Measurements from ENCODE around the gene USP50.
"Not testable (repeated sequence)": the region's sequence is repeated elsewhere in the genome, so short reads cannot be mapped to it uniquely, and the experiment has no call there.

The USP50 gene

GRCh38 chr15:50546566-50546965, at the start of gene USP50:
Gene USP50 (minus strand): TSS chr15:50546666. CDS start chr15:50546525, 141 bp downstream.
- no peak for DNase-seq

GRCh38 chr15:50594311-50594710, 47.8 kb upstream of the USP50 start:
- DNase-seq, result no peak

GRCh38 chr15:50593761-50594160, 47.3 kb upstream of the USP50 start:
- DNase-seq, result no peak

- DNase-seq, result no peak
Measured at GRCh38 chr15:50590288-50590687, 43.8 kb upstream of the USP50 start.

GRCh38 chr15:50577492-50577891, 31.0 kb upstream of the USP50 start:
- no peak for DNase-seq

GRCh38 chr15:50576166-50576565, 29.7 kb upstream of the USP50 start:
- no peak for DNase-seq

GRCh38 chr15:50573842-50574241, 27.4 kb upstream of the USP50 start:
- not testable (repeated sequence) for DNase-seq

GRCh38 chr15:50563756-50564155, 17.3 kb upstream of the USP50 start:
- no peak for DNase-seq

- no peak for DNase-seq
Measured at GRCh38 chr15:50562735-50563640, 16.5 kb upstream of the USP50 start.

GRCh38 chr15:50558012-50558411, 11.5 kb upstream of the USP50 start:
- no peak for DNase-seq

- no peak for DNase-seq
Measured at GRCh38 chr15:50556642-50557371, 10.3 kb upstream of the USP50 start.

GRCh38 chr15:50552238-50552637, 5.8 kb upstream of the USP50 start:
- no peak for DNase-seq

- DNase-seq, result no peak
Measured at GRCh38 chr15:50549326-50549725, 2.9 kb upstream of the USP50 start.

- DNase-seq, result no peak
Measured at GRCh38 chr15:50544368-50544767, 2.1 kb downstream of the USP50 start.

GRCh38 chr15:50543556-50543955, 2.9 kb downstream of the USP50 start:
- no peak for DNase-seq

- no peak for DNase-seq
Measured at GRCh38 chr15:50542887-50543210, 3.6 kb downstream of the USP50 start.

GRCh38 chr15:50531766-50532165, 14.7 kb downstream of the USP50 start:
- no peak for DNase-seq

GRCh38 chr15:50531163-50531562, 15.3 kb downstream of the USP50 start:
- no peak for DNase-seq

GRCh38 chr15:50523851-50524251, 22.6 kb downstream of the USP50 start:
- DNase-seq, result no peak

- no peak for DNase-seq
Measured at GRCh38 chr15:50519740-50520425, 26.6 kb downstream of the USP50 start.

GRCh38 chr15:50513001-50513400, 33.5 kb downstream of the USP50 start:
- no peak for DNase-seq

GRCh38 chr15:50506121-50506520, 40.3 kb downstream of the USP50 start:
- no peak for DNase-seq
